Frontal cortex (tissue), 4 donors: ENCODE data around the gene MCAM. TPM values are rescaled to one million over a fixed set of nuclear protein-coding genes. Genes with fewer than 3 reads are reported as not detected.
A peak's percentile ranks its signal among the peaks of the same experiment; 100 is the strongest.

Experiments used
- DNase-seq, 2 donors: peaks; one replicate each; pipeline ENCODE4 v3.0.0; 2012; ENCODE audit warnings: low spot score in 2 of 2
- FAIRE-seq: peaks from 2 replicates; lab custom pipeline; 2012; peaks lifted over from hg19 to GRCh38; lab: Jason Lieb, UNC
- small RNA-seq: library from RNA; depleted of rRNA; stranded (forward); fragments of <200 nt; gene quantifications from one replicate; pipeline ENCODE3, GENCODE V24; 2014
- total RNA-seq: library from RNA; depleted of rRNA; stranded (reverse); fragments of >200 nt; gene quantifications from one replicate; pipeline ENCODE4 v1.2.3, GENCODE V29; 2014
- donor health status: control.
- donor health status: control.
- donor health status: control.

The MCAM gene
- total RNA-seq, 1 donor from 2014 or later, result 11.4 TPM

DNA sequence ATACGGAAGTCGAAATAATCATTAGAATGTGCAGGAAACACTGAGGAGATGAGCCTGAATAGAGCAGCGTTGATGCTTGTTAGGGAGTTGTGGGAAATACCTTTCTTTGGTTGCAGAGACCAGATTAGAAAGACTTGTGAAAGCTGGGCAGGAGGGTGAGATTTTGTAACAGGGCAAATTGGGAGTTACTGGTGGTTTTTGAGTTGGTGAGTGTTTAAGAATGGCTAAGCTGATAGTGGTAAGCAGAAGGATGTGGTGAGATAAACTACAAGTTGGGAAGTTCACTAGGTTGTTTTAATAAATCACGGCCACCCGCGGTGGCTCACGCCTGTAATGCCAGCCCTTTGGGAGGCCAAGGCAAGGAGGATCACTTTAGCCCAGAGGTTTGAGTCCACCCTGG, 34.4 kb downstream of the MCAM start:
- DNase-seq (no peak), FAIRE-seq (no peak)

DNA sequence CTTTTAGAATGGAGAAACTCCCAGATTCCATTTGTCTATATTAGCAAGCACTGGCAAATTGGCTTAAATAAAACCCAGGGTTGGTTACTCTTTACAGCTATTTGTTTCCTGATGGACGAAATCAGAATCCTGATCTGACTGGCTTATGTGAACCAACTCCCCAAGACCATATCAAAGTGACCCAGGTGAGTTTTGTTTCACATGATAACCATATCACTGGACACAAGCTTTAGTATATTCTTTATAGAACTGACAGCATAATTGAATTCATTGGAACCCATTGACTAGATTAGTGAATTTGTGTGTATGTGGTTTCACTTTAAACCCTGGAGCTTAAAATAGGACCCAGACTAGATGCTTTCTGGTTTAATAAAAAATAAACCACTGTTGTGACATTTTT, 39.3 kb downstream of the MCAM start:
- DNase-seq, result no peak
- no peak for FAIRE-seq

DNA sequence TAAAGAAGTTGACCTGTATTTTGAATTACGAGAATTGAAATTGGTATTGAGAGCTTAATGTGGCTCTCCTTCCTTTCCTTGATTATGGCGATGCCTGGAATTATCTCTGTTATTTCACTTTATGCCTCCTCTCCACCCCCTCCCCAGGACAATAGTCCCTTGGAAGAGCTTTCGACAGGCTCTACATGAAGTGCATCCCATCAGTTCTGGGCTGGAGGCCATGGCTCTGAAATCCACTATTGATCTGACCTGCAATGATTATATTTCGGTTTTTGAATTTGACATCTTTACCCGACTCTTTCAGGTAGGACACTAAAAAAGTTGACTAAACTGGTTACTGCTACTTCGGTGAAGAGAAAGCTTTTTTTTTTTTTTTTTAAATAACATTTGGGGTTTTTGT, 43.2 kb downstream of the MCAM start:
- peak; percentile 6 for FAIRE-seq
- DNase-seq, result no peak

DNA sequence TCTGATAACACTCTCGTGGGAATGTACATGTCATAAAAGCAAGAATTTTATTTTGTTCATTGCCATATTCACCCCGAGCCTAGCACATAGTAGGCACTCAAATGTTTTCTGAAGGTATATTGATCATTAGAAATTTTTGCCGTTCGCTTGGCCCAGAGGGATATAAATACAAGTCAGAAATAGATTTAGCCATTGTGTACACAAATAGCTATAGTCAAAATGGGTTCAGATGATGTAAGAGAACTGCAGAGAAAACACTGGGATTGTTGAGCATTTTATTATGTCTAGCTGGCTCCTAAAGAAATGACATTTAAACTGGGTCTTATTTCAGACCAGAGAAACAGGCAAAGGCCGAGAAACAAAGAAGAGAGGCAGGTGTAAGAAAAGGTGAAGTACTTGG, 49.3 kb downstream of the MCAM start:
- DNase-seq, result no peak
- FAIRE-seq, result no peak

DNA sequence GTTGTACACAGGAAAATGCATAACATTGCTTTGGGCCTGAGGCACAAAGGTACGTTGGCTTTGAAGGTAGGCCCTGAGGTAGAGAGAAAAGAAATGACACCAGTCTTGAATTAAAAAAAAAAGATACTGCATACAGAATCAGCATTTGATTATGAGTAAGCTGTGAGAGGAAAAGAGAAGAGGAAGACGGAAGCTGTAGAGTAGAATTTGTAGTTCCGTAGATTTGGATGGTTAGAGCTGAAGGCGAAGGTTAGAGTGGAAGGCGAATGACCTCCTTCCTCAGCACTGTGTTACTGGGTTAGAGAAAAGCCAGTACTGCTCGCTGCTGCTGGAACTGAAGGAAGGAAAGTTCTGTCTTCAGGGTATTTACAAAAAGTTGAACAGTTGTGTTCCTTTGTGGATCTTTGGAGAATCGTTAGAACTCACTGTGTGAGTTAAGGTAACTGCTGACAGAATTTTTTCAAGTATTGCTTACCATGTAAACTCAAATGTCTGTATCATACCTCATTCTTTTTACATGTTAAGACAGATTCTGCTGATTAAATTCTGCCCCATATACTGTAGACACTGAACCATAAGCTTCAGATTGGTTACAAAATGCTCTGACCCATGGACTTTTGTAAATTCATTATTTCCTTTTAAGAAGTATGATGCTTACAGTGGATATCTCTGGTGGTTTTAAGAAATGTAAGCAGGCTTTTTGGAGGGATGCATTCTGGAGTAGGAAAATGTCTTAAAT, 50.2 kb downstream of the MCAM start:
- FAIRE-seq, result no peak
- DNase-seq, result no peak

DNA sequence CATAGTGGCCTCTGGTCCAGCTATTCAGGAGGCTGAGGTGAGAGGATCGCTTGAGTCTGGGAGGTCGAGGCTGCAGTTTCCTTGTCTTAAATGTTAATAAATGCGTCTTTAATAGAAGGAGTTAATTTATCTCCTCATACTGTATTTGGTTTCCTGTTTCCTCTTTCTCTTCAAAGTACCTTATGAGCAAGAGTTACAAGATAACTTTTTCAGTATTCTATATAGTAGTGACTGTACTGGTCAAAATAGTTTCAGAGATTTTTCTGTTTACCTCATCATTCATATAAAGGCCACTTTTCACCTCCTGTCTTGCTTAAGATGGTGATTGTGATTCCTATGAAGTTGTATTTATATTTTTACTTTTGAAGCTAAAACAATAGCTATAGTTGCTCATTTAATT, 50.9 kb downstream of the MCAM start:
- FAIRE-seq (no peak), DNase-seq (no peak)

DNA sequence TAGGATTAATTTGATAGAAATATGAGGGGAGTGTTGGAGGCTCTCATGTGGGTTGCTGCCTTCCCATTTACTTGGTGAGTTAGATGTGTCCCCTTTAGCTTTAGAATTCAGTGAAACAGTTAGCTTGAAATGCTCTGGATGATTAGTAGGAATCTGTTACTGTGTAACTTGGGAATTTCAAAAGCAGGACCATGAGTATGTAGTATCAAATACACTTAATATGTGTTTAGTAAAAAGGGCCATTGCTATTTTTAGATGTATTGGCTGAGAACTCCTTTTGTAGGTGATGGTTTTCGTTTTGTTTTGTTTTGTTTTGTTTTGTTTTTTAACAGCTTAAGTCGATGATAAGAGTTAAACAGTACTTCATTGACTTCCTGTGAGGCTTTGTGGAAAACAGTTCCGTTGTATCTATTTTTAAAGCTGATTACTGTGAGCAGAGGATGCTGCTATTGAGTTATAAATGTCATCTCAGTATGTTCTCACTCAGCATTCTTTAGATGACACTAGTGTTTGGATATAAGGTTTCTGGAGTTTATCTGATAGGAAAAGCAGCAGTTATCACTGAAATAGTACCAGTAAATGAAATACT, 53.5 kb downstream of the MCAM start:
- DNase-seq (peak in 1 of 2 donors; percentile 21), FAIRE-seq (no peak)

DNA sequence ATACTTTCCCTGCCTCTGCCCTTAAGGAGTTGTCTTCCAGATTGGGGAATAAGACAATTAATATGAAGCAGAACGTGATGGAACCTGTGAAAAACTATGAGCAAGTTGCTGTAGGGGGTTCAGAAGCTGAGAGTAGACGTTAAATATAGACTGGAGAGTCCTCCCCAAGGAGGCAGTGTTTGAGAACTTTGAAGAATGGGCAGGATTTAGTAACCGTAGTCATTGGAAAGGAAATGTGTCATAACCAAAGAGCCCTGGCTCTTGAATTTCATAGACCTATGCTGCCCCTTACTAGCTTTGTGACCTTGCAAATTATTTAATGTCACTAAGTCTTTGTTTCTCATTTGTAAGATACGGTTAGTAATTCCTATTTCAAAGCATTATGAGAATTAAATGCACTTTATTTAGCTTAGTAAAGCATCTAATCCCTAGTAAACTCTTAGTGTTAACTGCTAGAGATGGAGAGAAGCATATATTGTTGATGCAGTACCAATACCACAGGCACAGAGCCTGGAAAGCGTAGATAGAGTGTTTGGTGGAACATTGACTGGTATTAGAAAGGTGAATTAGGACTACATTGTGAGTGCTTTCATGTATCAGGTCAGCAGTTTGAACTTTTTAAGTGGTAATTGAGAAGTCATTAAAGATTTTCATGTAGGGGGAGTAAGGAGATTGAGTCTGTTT, 54.1 kb downstream of the MCAM start:
- FAIRE-seq (no peak), DNase-seq (no peak)

DNA sequence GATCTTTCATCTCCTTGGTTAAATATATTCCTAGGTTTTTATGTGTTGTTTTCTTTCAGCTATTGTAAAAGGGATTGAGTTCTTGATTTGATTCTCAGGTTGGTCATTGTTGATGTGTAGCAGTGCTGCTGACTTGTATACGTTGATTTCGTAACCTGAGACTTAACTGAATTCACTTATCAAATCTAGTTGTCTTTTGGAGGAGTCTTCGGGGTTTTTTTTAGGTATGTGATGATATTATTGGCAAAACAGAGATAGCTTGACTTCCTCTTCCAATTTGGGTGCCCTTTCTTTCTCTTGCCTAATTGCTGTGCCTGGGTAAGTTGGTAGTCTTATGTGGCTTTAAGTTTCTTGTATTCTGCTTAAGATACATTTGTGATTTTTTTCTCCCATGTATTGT, 57.9 kb downstream of the MCAM start:
- FAIRE-seq, result no peak
- DNase-seq, result no peak

Small RNA genes lying within 50 kb of the gene (small RNA-seq; reads per million reads assigned to genes)
- gene RF01225 (not detected), gene RNU6-262P (not detected)

Other genes with a start within 250 kb of the MCAM start
- gene VPS11, start 249.3 kb downstream of the MCAM start, total RNA-seq, result 26.1 TPM
- gene HMBS, start 232.2 kb downstream of the MCAM start, total RNA-seq, result 3.7 TPM
- gene DPAGT1, start 215.3 kb downstream of the MCAM start, total RNA-seq, result 5.3 TPM
- gene C2CD2L, start 209.8 kb downstream of the MCAM start, total RNA-seq, result 11.4 TPM
- 24.5 TPM for gene HINFP, start 195.6 kb downstream of the MCAM start, total RNA-seq
- 2.0 TPM for gene ABCG4, start 168.1 kb downstream of the MCAM start, total RNA-seq
- 2.0 TPM for gene NLRX1, start 148.4 kb downstream of the MCAM start, total RNA-seq
- not detected for gene NHERF4, start 131.7 kb downstream of the MCAM start, total RNA-seq
- 8.6 TPM for gene CBL, start 110.8 kb downstream of the MCAM start, total RNA-seq
- gene RNF26, start 17.4 kb upstream of the MCAM start, total RNA-seq, result 2.9 TPM
- gene C1QTNF5, start 23.8 kb upstream of the MCAM start, total RNA-seq, result 2.4 TPM
- gene MFRP, start 29.6 kb upstream of the MCAM start, total RNA-seq, result not detected
- gene USP2, start 64.6 kb upstream of the MCAM start, total RNA-seq, result 2.4 TPM
- gene THY1, start 106.0 kb upstream of the MCAM start, total RNA-seq, result 15.1 TPM